ENCODE results near the gene ZNF358.

The ZNF358 gene

GRCh38 chr19:7519361-7520130 is 3.6 kb downstream of the ZNF358 start:
- no peak for DNase-seq
- no peak overlapping the region for H2AFZ ChIP-seq (ENCODE audit: low read length)
- no peak overlapping the region for H3K4me2 ChIP-seq (ENCODE audit: low read depth, low read length)
- H3K27ac ChIP-seq (ENCODE audit: low read length): no peak overlapping the region
- H4K20me1 ChIP-seq (ENCODE audit: insufficient read depth, low read length): no peaks in the 10 kb centered on the region
- H3K9ac ChIP-seq (ENCODE audit: low read length): no peak overlapping the region
- H3K4me3 ChIP-seq (ENCODE audit: low read length): no peak overlapping the region
- H3K9me3 ChIP-seq (replicated peaks; ENCODE audit: insufficient read depth, low read length): no peaks in the 10 kb centered on the region
- H3K9me2 ChIP-seq (replicated peaks; ENCODE audit: insufficient read depth, low read length): no peaks in the 10 kb centered on the region
- peaks cover 9% of the 10 kb centered on the region; the same call in 1 of the 2 replicates for H3K4me1 ChIP-seq (ENCODE audit: low read length)
- H3F3A ChIP-seq (ENCODE audit: insufficient read depth, low read length): no peaks in the 10 kb centered on the region
- peaks cover 24% of the 10 kb centered on the region for H3K27me3 ChIP-seq (replicated peaks; ENCODE audit: insufficient read depth, low read length)
- no peaks in the 10 kb centered on the region for H3K36me3 ChIP-seq (replicated peaks; ENCODE audit: insufficient read depth, low read length)
- H3K79me2 ChIP-seq (ENCODE audit: low read length): peaks cover 8% of the 10 kb centered on the region
- TF ChIP-seq CTCF (IDR thresholded peaks at IDR 0.05; ENCODE audit: low read length) (no peak), EZH2phosphoT487 (IDR thresholded peaks at IDR 0.05; ENCODE audit: low read length) (no peak), EZH2 (optimal IDR thresholded peaks at IDR 0.05; ENCODE audit: low read depth, low read length) (no peak)

- Histone ChIP-seq H3K36me3 (replicated peaks; ENCODE audit: insufficient read depth, low read length) (no peaks in the 10 kb centered on the region), H3F3A (ENCODE audit: insufficient read depth, low read length) (no peaks in the 10 kb centered on the region), H3K79me2 (ENCODE audit: low read length) (peaks cover 8% of the 10 kb centered on the region), H3K4me3 (ENCODE audit: low read length) (no peak overlapping the region), H3K27me3 (replicated peaks; ENCODE audit: insufficient read depth, low read length) (peaks cover 16% of the 10 kb centered on the region), H3K9ac (ENCODE audit: low read length) (no peak overlapping the region), H4K20me1 (ENCODE audit: insufficient read depth, low read length) (no peaks in the 10 kb centered on the region), H3K9me2 (replicated peaks; ENCODE audit: insufficient read depth, low read length) (no peaks in the 10 kb centered on the region), H3K9me3 (replicated peaks; ENCODE audit: insufficient read depth, low read length) (no peaks in the 10 kb centered on the region), H3K4me2 (ENCODE audit: low read depth, low read length) (no peak overlapping the region), H3K4me1 (ENCODE audit: low read length) (peaks cover 9% of the 10 kb centered on the region; the same call in 1 of the 2 replicates), H2AFZ (ENCODE audit: low read length) (no peak overlapping the region), H3K27ac (ENCODE audit: low read length) (no peak overlapping the region)
- TF ChIP-seq EZH2 (optimal IDR thresholded peaks at IDR 0.05; ENCODE audit: low read depth, low read length): no peak
- TF ChIP-seq CTCF (IDR thresholded peaks at IDR 0.05; ENCODE audit: low read length): no peak
- TF ChIP-seq EZH2phosphoT487 (IDR thresholded peaks at IDR 0.05; ENCODE audit: low read length): no peak
- DNase-seq: no peak
Observed at GRCh38 chr19:7520131-7521051, 4.5 kb downstream of the ZNF358 start.

DNA sequence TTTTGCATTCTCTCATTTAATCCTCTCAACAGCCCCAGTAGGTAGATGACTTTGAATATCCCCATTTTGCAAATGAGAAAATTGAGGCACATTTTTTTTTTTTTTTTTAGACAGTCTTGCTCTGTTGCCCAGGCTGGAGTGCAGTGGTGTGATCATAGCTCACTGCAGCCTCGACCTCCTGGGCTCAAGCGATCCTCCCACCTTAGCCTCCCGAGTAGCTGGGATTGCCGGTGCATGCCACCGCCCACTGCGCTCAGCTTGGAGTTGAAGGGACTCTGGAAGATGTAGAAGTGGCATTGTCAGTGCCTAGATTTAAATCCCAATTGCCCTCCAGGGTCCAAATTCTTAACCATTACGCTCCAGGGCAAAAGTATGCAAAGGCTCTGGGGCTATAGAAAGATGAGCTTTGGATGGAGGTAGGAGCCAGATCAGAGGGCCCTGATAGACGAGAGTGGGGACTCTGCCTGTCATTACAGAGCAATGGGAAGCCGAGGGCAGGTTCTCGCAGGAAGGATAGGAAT is 5.7 kb downstream of the ZNF358 start:
- H3K79me2 ChIP-seq (ENCODE audit: low read length): peaks cover 8% of the 10 kb centered on the region
- H3K4me3 ChIP-seq (ENCODE audit: low read length): peak overlapping the region; percentile 78
- H3K9ac ChIP-seq (ENCODE audit: low read length): peak overlapping the region; percentile 37; the same call in 1 of the 2 replicates
- no peaks in the 10 kb centered on the region for H3K9me2 ChIP-seq (replicated peaks; ENCODE audit: insufficient read depth, low read length)
- no peaks in the 10 kb centered on the region for H3K36me3 ChIP-seq (replicated peaks; ENCODE audit: insufficient read depth, low read length)
- TF ChIP-seq CTCF (IDR thresholded peaks at IDR 0.05; ENCODE audit: low read length) (no peak), EZH2 (optimal IDR thresholded peaks at IDR 0.05; ENCODE audit: low read depth, low read length) (no peak), EZH2phosphoT487 (IDR thresholded peaks at IDR 0.05; ENCODE audit: low read length) (no peak)
- no peaks in the 10 kb centered on the region for H4K20me1 ChIP-seq (ENCODE audit: insufficient read depth, low read length)
- no peak overlapping the region for H3K27ac ChIP-seq (ENCODE audit: low read length)
- no peak for DNase-seq
- peak overlapping the region; percentile 85 for H3K4me2 ChIP-seq (ENCODE audit: low read depth, low read length)
- no peaks in the 10 kb centered on the region for H3F3A ChIP-seq (ENCODE audit: insufficient read depth, low read length)
- H3K4me1 ChIP-seq (ENCODE audit: low read length): peaks cover 6% of the 10 kb centered on the region; the same call in 1 of the 2 replicates
- peak overlapping the region; percentile 85 for H2AFZ ChIP-seq (ENCODE audit: low read length)
- H3K27me3 ChIP-seq (replicated peaks; ENCODE audit: insufficient read depth, low read length): peaks cover 8% of the 10 kb centered on the region; the same call in 1 of the 2 replicates
- H3K9me3 ChIP-seq (replicated peaks; ENCODE audit: insufficient read depth, low read length): no peaks in the 10 kb centered on the region
